ENCODE data around the gene CLEC18B. TPM values are rescaled to one million over a fixed set of nuclear protein-coding genes. Genes with fewer than 3 reads are reported as not detected.

Gene CLEC18B
- total RNA-seq, 1 experiment from 2014 or later = 2.1 TPM

- ChIA-PET CTCF (no interaction called here), POLR2A (no interaction called here), RAD21 (ENCODE audit: low non-redundant PET in 1 of 2, low total read pairs in 2 of 2, uncharacterized antibody in 2 of 2, unreplicated experiment in 2 of 2) (no interaction called here)
- H3K27ac ChIP-seq (ENCODE audit: low read depth, low read length) = no peak overlapping the region
- no peak for ATAC-seq
- no peaks in the 10 kb centered on the region for H3K9me3 ChIP-seq (ENCODE audit: control insufficient read depth in 1 of 2, insufficient read depth in 1 of 2, low read depth in 1 of 2, low read length in 2 of 2)
- no peak overlapping the region for H3K9ac ChIP-seq (ENCODE audit: low read length)
- no peaks in the 10 kb centered on the region for H4K20me1 ChIP-seq (ENCODE audit: insufficient read depth)
- DNase-seq (ENCODE audit: low read depth, low spot score) = no peak
- H3K27me3 ChIP-seq (ENCODE audit: insufficient read depth, low read length) = no peaks in the 10 kb centered on the region
- no TSS peak for BruUV-seq (replicated peaks)
- H3K36me3 ChIP-seq (ENCODE audit: control insufficient read depth in 1 of 2, insufficient read depth in 2 of 2, low read length in 2 of 2) = peaks cover 5 to 17% of the 10 kb centered on the region in 2 experiments; a peak in 3 of 4 replicates
- 0 out of 2 replicates have a peak, but pooled peaks cover 5% of the 10 kb centered on the region for H3K79me2 ChIP-seq (ENCODE audit: insufficient read depth, low read length)
- H3K4me2 ChIP-seq (ENCODE audit: low read length) = no peak overlapping the region
- no peaks in the 10 kb centered on the region for H3K9me2 ChIP-seq (ENCODE audit: insufficient read depth)
- no peak overlapping the region for H3K4me3 ChIP-seq (replicated peaks in 1 of 2; ENCODE audit: low read depth in 1 of 2, low read length in 2 of 2)
- intact Hi-C loops (cut with micrococcal nuclease) = no loop called here
- TF ChIP-seq EGR1 (IDR thresholded peaks at IDR 0.05; ENCODE audit: low read depth) (no peak), SP1 (IDR thresholded peaks at IDR 0.05; ENCODE audit: low read depth) (no peak), CTCF (IDR thresholded peaks at IDR 0.05 in 2 of 3, conservative IDR thresholded peaks at IDR 0.05 in 1 of 3; ENCODE audit: borderline replicate concordance in 1 of 3, insufficient read depth in 1 of 3, low read depth in 2 of 3, low read length in 2 of 3) (no peak), EZH2phosphoT487 (IDR thresholded peaks at IDR 0.05; ENCODE audit: borderline replicate concordance) (no peak), ELF1 (IDR thresholded peaks at IDR 0.05; ENCODE audit: borderline replicate concordance, low read depth) (no peak), CBX3 (IDR thresholded peaks at IDR 0.05; ENCODE audit: low read depth) (no peak), ZBTB33 (IDR thresholded peaks at IDR 0.05; ENCODE audit: extremely low read depth, insufficient replicate concordance, low read length) (no peak), JUND (IDR thresholded peaks at IDR 0.05) (no peak), CEBPB (IDR thresholded peaks at IDR 0.05; ENCODE audit: low read depth) (no peak), SRF (IDR thresholded peaks at IDR 0.05; ENCODE audit: low read depth) (no peak), ZFX (IDR thresholded peaks at IDR 0.05) (no peak), POLR2AphosphoS5 (IDR thresholded peaks at IDR 0.05; ENCODE audit: low read depth, low read length) (no peak), EZH2 (IDR thresholded peaks at IDR 0.05) (no peak), POLR2A (IDR thresholded peaks at IDR 0.05; ENCODE audit: borderline replicate concordance, extremely low read depth, insufficient read depth, insufficient read length) (no peak), MAX (IDR thresholded peaks at IDR 0.05) (no peak), REST (IDR thresholded peaks at IDR 0.05; ENCODE audit: low read depth) (no peak), FOSL1 (IDR thresholded peaks at IDR 0.05; ENCODE audit: low read depth) (no peak), SIN3A (IDR thresholded peaks at IDR 0.05; ENCODE audit: low read depth) (no peak), RAD21 (IDR thresholded peaks at IDR 0.05; ENCODE audit: low read depth) (no peak)
- H3K4me1 ChIP-seq (ENCODE audit: control insufficient read depth in 1 of 2, insufficient read depth in 2 of 2, low read length in 2 of 2) = peaks cover 35 to 42% of the 10 kb centered on the region in 2 experiments
- H2AFZ ChIP-seq (ENCODE audit: low read depth, low read length, poor library complexity, severe bottlenecking) = no peak overlapping the region
Observed at GRCh38 chr16:74446866-74447265, 25.6 kb upstream of the CLEC18B start.

All from HCT116 (cell line).